Activated T-cell treated with anti-CD3 and anti-CD28 coated beads, Interleukin-2, amount 50 U/mL, for 72 hours (primary cell): ENCODE data around the gene ADGRV1. TPM values are rescaled to one million over a fixed set of nuclear protein-coding genes. Genes with fewer than 3 reads are reported as not detected.
"Not testable (repeated sequence)": the region's sequence is repeated elsewhere in the genome, so short reads cannot be mapped to it uniquely, and the experiment has no call there.

Experiments
- ATAC-seq, 2 donors: fragments of 150-1000 bp; cut with Tn5 transposase; replicated peaks in 1 of 2; 2 replicates each; pipeline ENCODE4 v1.10.0; 2021; ENCODE audit warnings: moderate library complexity in 2 of 2, mild to moderate bottlenecking in 1 of 2
- DNase-seq, 2 donors: peaks; one replicate each; pipeline ENCODE4 v3.0.0; 2021 to 2022; ENCODE audit warnings: mixed read lengths in 1 of 2
- H3K27ac Mint-ChIP-seq: one replicate; pipeline ENCODE4 v1.8.0; 2022; ENCODE audit warnings: mild to moderate bottlenecking, moderate library complexity, mixed read lengths
- H3K27me3 Mint-ChIP-seq: one replicate; pipeline ENCODE4 v1.8.0; 2022; ENCODE audit warnings: low read depth, mixed read lengths
- H3K36me3 Mint-ChIP-seq, 2 donors: one replicate each; pipeline ENCODE4 v1.8.0; 2022; ENCODE audit warnings: mixed read lengths in 2 of 2, mild to moderate bottlenecking in 1 of 2; ENCODE audit not compliant: insufficient read depth in 2 of 2
- H3K4me1 Mint-ChIP-seq: one replicate; pipeline ENCODE4 v1.8.0; 2022; ENCODE audit warnings: low read depth, mixed read lengths
- H3K4me3 Mint-ChIP-seq, 2 donors: one replicate each; pipeline ENCODE4 v1.8.0; 2022; ENCODE audit warnings: mild to moderate bottlenecking in 2 of 2, mixed read lengths in 2 of 2, moderate library complexity in 2 of 2
- H3K9me3 Mint-ChIP-seq, 2 donors: one replicate each; pipeline ENCODE4 v1.8.0; 2022; ENCODE audit warnings: mixed read lengths in 2 of 2
- total RNA-seq, 2 donors: library from RNA; stranded (reverse); gene quantifications; one replicate each; pipeline ENCODE4 v1.2.3, GENCODE V29; 2022

ADGRV1 gene
- total RNA-seq, 2 donors from 2014 or later, result 0.12 to 0.21 TPM

- no peak overlapping the region for H3K27ac Mint-ChIP-seq
- H3K9me3 Mint-ChIP-seq, result no peaks in the 10 kb centered on the region
- peaks cover 80% of the 10 kb centered on the region for H3K27me3 Mint-ChIP-seq
- ATAC-seq (no peak), DNase-seq (no peak)
- no peaks in the 10 kb centered on the region for H3K36me3 Mint-ChIP-seq
- H3K4me1 Mint-ChIP-seq, result peaks cover 16% of the 10 kb centered on the region
- H3K4me3 Mint-ChIP-seq, result peak overlapping the region; percentile 85 to 86
Measured at GRCh38 chr5:90557871-90558270, 726 bp upstream of the ADGRV1 start.

- no peak for ATAC-seq
- no peak overlapping the region for H3K27ac Mint-ChIP-seq
- H3K9me3 Mint-ChIP-seq, result peaks cover 0 to 2% of the 10 kb centered on the region in 2 donors
- H3K4me3 Mint-ChIP-seq, result no peak overlapping the region
- H3K4me1 Mint-ChIP-seq, result peaks cover 16% of the 10 kb centered on the region
- peaks cover 62% of the 10 kb centered on the region for H3K27me3 Mint-ChIP-seq
- H3K36me3 Mint-ChIP-seq, result no peaks in the 10 kb centered on the region
- no peak for DNase-seq
Measured at GRCh38 chr5:90560771-90561170, 2.2 kb downstream of the ADGRV1 start.

- H3K36me3 Mint-ChIP-seq, result no peaks in the 10 kb centered on the region
- H3K4me1 Mint-ChIP-seq, result peaks cover 16% of the 10 kb centered on the region
- peaks cover 53% of the 10 kb centered on the region for H3K27me3 Mint-ChIP-seq
- DNase-seq (no peak), ATAC-seq (no peak)
- H3K4me3 Mint-ChIP-seq, result no peak overlapping the region
- peaks cover 0 to 2% of the 10 kb centered on the region in 2 donors for H3K9me3 Mint-ChIP-seq
- H3K27ac Mint-ChIP-seq, result no peak overlapping the region
Measured at GRCh38 chr5:90561766-90562165, 3.2 kb downstream of the ADGRV1 start.

- Mint-ChIP-seq H3K27ac (no peak overlapping the region), H3K4me3 (no peak overlapping the region), H3K27me3 (peaks cover 47% of the 10 kb centered on the region), H3K4me1 (peaks cover 16% of the 10 kb centered on the region), H3K36me3 (no peaks in the 10 kb centered on the region), H3K9me3 (peaks cover 0 to 2% of the 10 kb centered on the region in 2 donors)
- ATAC-seq, result no peak
- DNase-seq, result no peak
Measured at GRCh38 chr5:90562341-90562740, 3.7 kb downstream of the ADGRV1 start.

GRCh38 chr5:90563108-90563507 lies 4.5 kb downstream of the ADGRV1 start:
- H3K9me3 Mint-ChIP-seq, result peaks cover 0 to 2% of the 10 kb centered on the region in 2 donors
- no peak for ATAC-seq
- no peak overlapping the region for H3K27ac Mint-ChIP-seq
- peaks cover 43% of the 10 kb centered on the region for H3K27me3 Mint-ChIP-seq
- no peak overlapping the region for H3K4me3 Mint-ChIP-seq
- H3K4me1 Mint-ChIP-seq, result peaks cover 11% of the 10 kb centered on the region
- no peak for DNase-seq
- H3K36me3 Mint-ChIP-seq, result no peaks in the 10 kb centered on the region

- H3K4me3 Mint-ChIP-seq, result no peak overlapping the region
- H3K36me3 Mint-ChIP-seq, result peaks cover 0 to 1% of the 10 kb centered on the region in 2 donors
- DNase-seq (no peak), ATAC-seq (no peak)
- no peaks in the 10 kb centered on the region for H3K4me1 Mint-ChIP-seq
- peaks cover 37% of the 10 kb centered on the region for H3K27me3 Mint-ChIP-seq
- H3K9me3 Mint-ChIP-seq, result peaks cover 0 to 2% of the 10 kb centered on the region in 2 donors
- H3K27ac Mint-ChIP-seq, result peak overlapping the region; percentile 13
Measured at GRCh38 chr5:90565491-90565890, 6.9 kb downstream of the ADGRV1 start.

- DNase-seq (no peak), ATAC-seq (no peak)
- Mint-ChIP-seq H3K36me3 (peaks cover 0 to 1% of the 10 kb centered on the region in 2 donors), H3K4me1 (no peaks in the 10 kb centered on the region), H3K4me3 (no peak overlapping the region), H3K27me3 (peaks cover 43% of the 10 kb centered on the region), H3K27ac (no peak overlapping the region), H3K9me3 (peaks cover 0 to 3% of the 10 kb centered on the region in 2 donors)
Measured at GRCh38 chr5:90569084-90569483, 10.5 kb downstream of the ADGRV1 start.

GRCh38 chr5:90570034-90570433 lies 11.4 kb downstream of the ADGRV1 start:
- Mint-ChIP-seq H3K4me3 (no peak overlapping the region), H3K9me3 (peaks cover 0 to 3% of the 10 kb centered on the region in 2 donors), H3K27ac (no peak overlapping the region), H3K27me3 (peaks cover 40% of the 10 kb centered on the region), H3K4me1 (no peaks in the 10 kb centered on the region), H3K36me3 (peaks cover 0 to 1% of the 10 kb centered on the region in 2 donors)
- ATAC-seq (no peak), DNase-seq (no peak)

- DNase-seq (no peak), ATAC-seq (no peak)
- H3K9me3 Mint-ChIP-seq, result peaks cover 0 to 1% of the 10 kb centered on the region in 2 donors
- H3K36me3 Mint-ChIP-seq, result peaks cover 0 to 1% of the 10 kb centered on the region in 2 donors
- no peaks in the 10 kb centered on the region for H3K4me1 Mint-ChIP-seq
- no peak overlapping the region for H3K4me3 Mint-ChIP-seq
- H3K27ac Mint-ChIP-seq, result no peak overlapping the region
- peaks cover 40% of the 10 kb centered on the region for H3K27me3 Mint-ChIP-seq
Measured at GRCh38 chr5:90571147-90571773, 12.7 kb downstream of the ADGRV1 start.

- H3K27ac Mint-ChIP-seq, result no peak overlapping the region
- H3K4me1 Mint-ChIP-seq, result no peaks in the 10 kb centered on the region
- H3K9me3 Mint-ChIP-seq, result peaks cover 6 to 10% of the 10 kb centered on the region in 2 donors
- peaks cover 0 to 4% of the 10 kb centered on the region in 2 donors for H3K36me3 Mint-ChIP-seq
- ATAC-seq (no peak), DNase-seq (no peak)
- peaks cover 28% of the 10 kb centered on the region for H3K27me3 Mint-ChIP-seq
- no peak overlapping the region for H3K4me3 Mint-ChIP-seq
Measured at GRCh38 chr5:90575712-90576111, 17.1 kb downstream of the ADGRV1 start.

- not testable (repeated sequence) for H3K4me1 Mint-ChIP-seq, DNase-seq, H3K27ac Mint-ChIP-seq, ATAC-seq, H3K36me3 Mint-ChIP-seq, H3K4me3 Mint-ChIP-seq
- Mint-ChIP-seq H3K27me3 (peaks cover 23% of the 10 kb centered on the region), H3K9me3 (peaks cover 6 to 13% of the 10 kb centered on the region in 2 donors)
Measured at GRCh38 chr5:90576566-90576965, 18.0 kb downstream of the ADGRV1 start.

- not testable (repeated sequence) for H3K27me3 Mint-ChIP-seq, H3K36me3 Mint-ChIP-seq, ATAC-seq, DNase-seq, H3K4me3 Mint-ChIP-seq, H3K4me1 Mint-ChIP-seq, H3K27ac Mint-ChIP-seq
- peaks cover 6 to 13% of the 10 kb centered on the region in 2 donors for H3K9me3 Mint-ChIP-seq
Measured at GRCh38 chr5:90579905-90580304, 21.3 kb downstream of the ADGRV1 start.

GRCh38 chr5:90581956-90582355 lies 23.4 kb downstream of the ADGRV1 start:
- peaks cover 10% of the 10 kb centered on the region for H3K27me3 Mint-ChIP-seq
- ATAC-seq (no peak), DNase-seq (no peak)
- no peak overlapping the region for H3K4me3 Mint-ChIP-seq
- peaks cover 6 to 13% of the 10 kb centered on the region in 2 donors for H3K9me3 Mint-ChIP-seq
- H3K4me1 Mint-ChIP-seq, result no peaks in the 10 kb centered on the region
- H3K27ac Mint-ChIP-seq, result no peak overlapping the region
- peaks cover 0 to 6% of the 10 kb centered on the region in 2 donors for H3K36me3 Mint-ChIP-seq
